Measurements from ENCODE around the gene LMO1.

LMO1 gene

DNA sequence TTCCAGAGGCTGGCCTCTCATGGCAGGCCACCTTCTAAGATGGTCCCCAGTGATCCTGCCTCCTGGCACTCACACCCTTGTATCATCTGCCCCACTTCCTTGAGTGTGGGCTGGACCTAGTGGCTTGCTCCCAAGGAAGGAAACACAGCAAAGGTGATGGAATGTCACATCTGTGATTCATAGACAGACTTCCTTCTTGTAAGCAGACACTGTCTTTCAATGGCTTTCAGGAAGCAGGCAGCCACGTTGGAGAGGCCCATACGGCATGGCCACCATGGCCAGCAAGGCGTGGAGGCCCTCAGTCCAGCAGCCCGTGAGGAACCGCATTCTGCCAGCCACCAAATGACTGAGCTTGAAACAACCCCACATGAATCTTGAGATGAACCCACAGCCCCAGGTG, 11.3 kb downstream of the LMO1 start:
- TF ChIP-seq RAD21 (IDR thresholded peaks at IDR 0.05; ENCODE audit: low read depth) (no peak), NFIC (IDR thresholded peaks at IDR 0.05) (no peak)
- TF ChIP-seq, protein P1, sequence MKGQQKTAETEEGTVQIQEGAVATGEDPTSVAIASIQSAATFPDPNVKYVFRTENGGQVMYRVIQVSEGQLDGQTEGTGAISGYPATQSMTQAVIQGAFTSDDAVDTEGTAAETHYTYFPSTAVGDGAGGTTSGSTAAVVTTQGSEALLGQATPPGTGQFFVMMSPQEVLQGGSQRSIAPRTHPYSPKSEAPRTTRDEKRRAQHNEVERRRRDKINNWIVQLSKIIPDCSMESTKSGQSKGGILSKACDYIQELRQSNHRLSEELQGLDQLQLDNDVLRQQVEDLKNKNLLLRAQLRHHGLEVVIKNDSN (IDR thresholded peaks at IDR 0.05), result no peak
- TF ChIP-seq, protein P2, sequence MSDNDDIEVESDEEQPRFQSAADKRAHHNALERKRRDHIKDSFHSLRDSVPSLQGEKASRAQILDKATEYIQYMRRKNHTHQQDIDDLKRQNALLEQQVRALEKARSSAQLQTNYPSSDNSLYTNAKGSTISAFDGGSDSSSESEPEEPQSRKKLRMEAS (IDR thresholded peaks at IDR 0.05), result no peak

DNA sequence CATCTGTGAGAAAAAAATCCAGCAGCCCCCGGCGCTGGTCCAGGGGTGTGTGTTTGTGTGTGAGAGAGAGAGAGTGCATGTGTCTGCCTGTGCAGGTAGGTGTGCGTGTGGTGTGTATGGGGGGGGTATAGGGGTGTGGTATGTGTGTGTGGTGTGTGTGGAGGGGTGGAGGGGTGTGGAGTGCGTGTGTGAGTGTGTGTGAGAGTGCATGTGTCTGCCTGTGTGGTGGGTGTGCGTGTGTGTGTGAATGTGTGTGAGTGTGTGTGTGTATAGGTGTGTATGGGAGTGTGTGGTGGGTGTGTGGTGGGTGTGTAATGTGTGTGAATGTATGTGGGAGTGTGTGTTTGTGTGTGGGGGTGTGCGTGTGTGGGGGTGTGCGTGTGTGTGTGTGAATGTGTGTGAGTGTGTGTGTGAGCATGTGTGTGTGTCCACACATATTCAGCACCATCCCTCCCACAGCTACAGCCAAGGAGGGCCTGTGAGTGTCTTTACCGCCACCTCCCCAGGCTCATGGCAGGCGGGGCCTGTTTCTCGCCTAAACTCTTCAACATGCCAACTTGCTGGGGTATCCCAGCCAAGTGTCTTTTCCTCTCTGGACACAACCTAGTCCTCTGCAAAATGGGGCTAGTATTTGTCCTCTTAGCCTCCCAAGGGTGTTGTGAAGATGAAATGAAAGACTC, 11.9 kb downstream of the LMO1 start:
- TF ChIP-seq FOXM1 (IDR thresholded peaks at IDR 0.05; ENCODE audit: borderline replicate concordance, low read depth) (no peak), EGR1 (IDR thresholded peaks at IDR 0.05) (no peak), CREB1 (IDR thresholded peaks at IDR 0.05; ENCODE audit: low read depth) (no peak), ZBTB7A (IDR thresholded peaks at IDR 0.05; ENCODE audit: low read depth) (no peak), CEBPB (IDR thresholded peaks at IDR 0.05) (no peak), TCF12 (IDR thresholded peaks at IDR 0.05; ENCODE audit: low read depth) (no peak), RAD21 (IDR thresholded peaks at IDR 0.05; ENCODE audit: low read depth) (no peak), TAF1 (IDR thresholded peaks at IDR 0.05; ENCODE audit: low read depth) (no peak), NFIC (IDR thresholded peaks at IDR 0.05) (no peak), EP300 (IDR thresholded peaks at IDR 0.05; ENCODE audit: borderline replicate concordance) (no peak), YY1 (IDR thresholded peaks at IDR 0.05; ENCODE audit: low read depth) (no peak), TEAD4 (IDR thresholded peaks at IDR 0.05) (no peak)
- TF ChIP-seq, protein P3, sequence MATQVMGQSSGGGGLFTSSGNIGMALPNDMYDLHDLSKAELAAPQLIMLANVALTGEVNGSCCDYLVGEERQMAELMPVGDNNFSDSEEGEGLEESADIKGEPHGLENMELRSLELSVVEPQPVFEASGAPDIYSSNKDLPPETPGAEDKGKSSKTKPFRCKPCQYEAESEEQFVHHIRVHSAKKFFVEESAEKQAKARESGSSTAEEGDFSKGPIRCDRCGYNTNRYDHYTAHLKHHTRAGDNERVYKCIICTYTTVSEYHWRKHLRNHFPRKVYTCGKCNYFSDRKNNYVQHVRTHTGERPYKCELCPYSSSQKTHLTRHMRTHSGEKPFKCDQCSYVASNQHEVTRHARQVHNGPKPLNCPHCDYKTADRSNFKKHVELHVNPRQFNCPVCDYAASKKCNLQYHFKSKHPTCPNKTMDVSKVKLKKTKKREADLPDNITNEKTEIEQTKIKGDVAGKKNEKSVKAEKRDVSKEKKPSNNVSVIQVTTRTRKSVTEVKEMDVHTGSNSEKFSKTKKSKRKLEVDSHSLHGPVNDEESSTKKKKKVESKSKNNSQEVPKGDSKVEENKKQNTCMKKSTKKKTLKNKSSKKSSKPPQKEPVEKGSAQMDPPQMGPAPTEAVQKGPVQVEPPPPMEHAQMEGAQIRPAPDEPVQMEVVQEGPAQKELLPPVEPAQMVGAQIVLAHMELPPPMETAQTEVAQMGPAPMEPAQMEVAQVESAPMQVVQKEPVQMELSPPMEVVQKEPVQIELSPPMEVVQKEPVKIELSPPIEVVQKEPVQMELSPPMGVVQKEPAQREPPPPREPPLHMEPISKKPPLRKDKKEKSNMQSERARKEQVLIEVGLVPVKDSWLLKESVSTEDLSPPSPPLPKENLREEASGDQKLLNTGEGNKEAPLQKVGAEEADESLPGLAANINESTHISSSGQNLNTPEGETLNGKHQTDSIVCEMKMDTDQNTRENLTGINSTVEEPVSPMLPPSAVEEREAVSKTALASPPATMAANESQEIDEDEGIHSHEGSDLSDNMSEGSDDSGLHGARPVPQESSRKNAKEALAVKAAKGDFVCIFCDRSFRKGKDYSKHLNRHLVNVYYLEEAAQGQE (IDR thresholded peaks at IDR 0.05; ENCODE audit: low read depth), result no peak
- TF ChIP-seq, protein P1 (IDR thresholded peaks at IDR 0.05), result no peak
- TF ChIP-seq, protein P2 (IDR thresholded peaks at IDR 0.05), result no peak

DNA sequence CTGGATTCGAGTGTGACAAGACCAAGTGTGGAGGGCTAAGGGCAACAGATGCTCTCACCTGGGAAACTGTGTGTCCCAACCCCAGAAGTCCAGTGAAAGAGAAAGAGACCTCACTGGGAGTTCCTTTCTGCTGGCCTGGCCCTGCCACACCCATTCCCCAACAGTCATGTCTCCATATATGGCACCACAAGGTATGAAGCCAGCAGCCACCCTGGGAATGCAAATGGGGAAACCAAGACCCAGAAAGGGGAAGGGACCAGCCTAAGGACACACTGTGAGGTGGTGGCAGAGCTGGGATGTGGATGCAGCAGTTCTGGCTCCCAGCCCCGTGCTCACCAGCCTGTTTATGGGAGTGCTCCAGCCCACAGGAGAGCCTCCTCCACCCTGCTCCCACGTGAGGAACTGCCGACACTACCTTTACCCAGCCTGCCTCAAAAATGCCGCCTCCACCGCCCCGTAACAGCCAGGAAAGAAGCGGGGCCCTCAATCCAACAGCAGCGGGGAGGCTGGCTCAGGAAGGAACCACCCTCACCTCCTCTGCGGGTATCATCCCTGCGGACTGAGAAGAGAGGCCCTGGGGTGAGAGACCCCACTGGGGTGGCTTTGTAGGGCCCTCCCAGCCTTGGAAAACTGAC, 12.6 kb downstream of the LMO1 start:
- TF ChIP-seq YY1 (IDR thresholded peaks at IDR 0.05; ENCODE audit: low read depth) (no peak), RAD21 (IDR thresholded peaks at IDR 0.05; ENCODE audit: low read depth) (no peak), TAF1 (IDR thresholded peaks at IDR 0.05; ENCODE audit: low read depth) (no peak), CEBPB (IDR thresholded peaks at IDR 0.05) (no peak)
- TF ChIP-seq, protein P2 (IDR thresholded peaks at IDR 0.05), result no peak

DNA sequence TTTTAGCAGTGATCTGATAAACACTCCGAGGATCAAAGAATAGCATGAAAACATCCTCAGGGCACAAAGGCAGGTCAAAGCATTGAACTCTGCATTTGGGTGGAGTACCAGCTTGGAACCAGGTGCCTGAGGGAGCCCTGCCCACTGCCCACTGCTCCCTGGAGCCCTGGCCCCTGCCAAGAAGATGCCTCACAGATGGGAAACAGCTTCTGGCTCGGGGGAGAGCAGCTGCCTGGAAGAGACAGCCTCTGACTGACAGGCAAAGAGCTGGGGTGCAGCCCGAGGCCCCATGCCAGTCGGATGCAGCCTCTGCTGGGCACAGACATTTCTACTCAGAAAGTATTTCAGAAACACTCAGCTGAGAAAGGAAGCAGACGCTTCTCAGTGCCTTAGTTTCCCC, 13.2 kb downstream of the LMO1 start:
- no peak for TF ChIP-seq YY1 (IDR thresholded peaks at IDR 0.05; ENCODE audit: low read depth)
- no peak for TF ChIP-seq FOXM1 (IDR thresholded peaks at IDR 0.05; ENCODE audit: borderline replicate concordance, low read depth)
- no peak for TF ChIP-seq RAD21 (IDR thresholded peaks at IDR 0.05; ENCODE audit: low read depth)
- TF ChIP-seq CEBPB (IDR thresholded peaks at IDR 0.05), result no peak
- TF ChIP-seq EGR1 (IDR thresholded peaks at IDR 0.05), result no peak
- TF ChIP-seq CREB1 (IDR thresholded peaks at IDR 0.05; ENCODE audit: low read depth), result no peak
- TF ChIP-seq, protein P3 (IDR thresholded peaks at IDR 0.05; ENCODE audit: low read depth), result no peak
- TF ChIP-seq EP300 (IDR thresholded peaks at IDR 0.05; ENCODE audit: borderline replicate concordance), result no peak
- TF ChIP-seq TEAD4 (IDR thresholded peaks at IDR 0.05), result no peak
- no peak for TF ChIP-seq TAF1 (IDR thresholded peaks at IDR 0.05; ENCODE audit: low read depth)

DNA sequence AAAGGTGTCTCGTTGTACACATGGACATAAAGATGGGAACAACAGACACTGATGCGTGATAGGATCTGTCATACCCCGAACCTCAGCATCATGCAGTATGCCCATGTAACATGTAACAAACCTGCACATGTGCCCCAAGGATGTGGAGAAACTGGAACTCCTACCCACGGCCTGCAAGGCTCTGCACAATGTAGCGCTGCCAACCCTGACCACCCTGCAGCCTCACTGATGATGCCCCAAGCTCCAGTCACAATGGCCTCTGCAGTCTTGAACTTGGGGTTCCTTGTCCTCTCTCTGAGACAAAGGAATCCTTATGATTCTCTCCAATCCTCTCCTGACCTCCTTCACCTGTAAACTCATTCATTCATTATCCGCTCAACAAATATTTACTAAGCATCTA, 14.2 kb downstream of the LMO1 start:
- TF ChIP-seq, protein P1 (IDR thresholded peaks at IDR 0.05), result no peak
- TF ChIP-seq ZBTB7A (IDR thresholded peaks at IDR 0.05; ENCODE audit: low read depth) (no peak), TAF1 (IDR thresholded peaks at IDR 0.05; ENCODE audit: low read depth) (no peak)

All from Ishikawa (cell line).